CD4-positive, alpha-beta T cell (primary cell): ENCODE measurements around the gene PHLDB3. TPM values are rescaled to one million over a fixed set of nuclear protein-coding genes. Genes with fewer than 3 reads are reported as not detected.
A peak's percentile ranks its signal among the peaks of the same experiment; 100 is the strongest.

ENCODE experiments used
- ATAC-seq: fragments of 200-7000 bp; cut with Tn5 transposase; one replicate; pipeline ENCODE4 v1.10.0; 2022; ENCODE audit warnings: mild to moderate bottlenecking; ENCODE audit not compliant: poor library complexity
- CTCF ChIA-PET: fragments of 350-600 bp; sonication (Branson Sonifier 250); formaldehyde crosslinking; loops from one replicate; lab custom pipeline; 2021; ENCODE audit warnings: antibody characterized with exemption, inconsistent platforms; lab: Charles Lee
- POLR2A ChIA-PET: fragments of 350-600 bp; sonication (Branson Sonifier 250); formaldehyde crosslinking; loops from one replicate; lab custom pipeline; 2021; ENCODE audit warnings: antibody characterized with exemption, inconsistent platforms; lab: Charles Lee
- DNase-seq, 14 experiments: peaks; one replicate each; pipeline ENCODE4 v3.0.0-alpha.2; 2013 to 2020; ENCODE audit warnings: mixed read lengths in 2 of 14
- H3K27ac ChIP-seq, 2 donors: one replicate each; pipeline versions ENCODE4 v1.5.1 to v1.7.0; 2013; ENCODE audit warnings: low read length in 2 of 2, low read depth in 1 of 2, mild to moderate bottlenecking in 1 of 2
- H3K27me3 ChIP-seq, 2 experiments: 1 replicate in 1 of 2; 2 replicates in 1 of 2; pipeline versions ENCODE4 v1.6.1 to v1.7.0; 2013; ENCODE audit warnings: low read length in 2 of 2, control low read depth in 1 of 2, mild to moderate bottlenecking in 1 of 2, moderate library complexity in 1 of 2; ENCODE audit not compliant: insufficient read depth in 2 of 2, control insufficient read depth in 1 of 2
- H3K36me3 ChIP-seq: one replicate; pipeline ENCODE4 v1.6.1; 2013; ENCODE audit warnings: low read length, control low read depth; ENCODE audit not compliant: insufficient read depth
- H3K4me1 ChIP-seq: one replicate; pipeline ENCODE4 v1.6.1; 2013; ENCODE audit warnings: low read length, control low read depth; ENCODE audit not compliant: insufficient read depth
- H3K4me3 ChIP-seq: one replicate; pipeline ENCODE4 v1.5.1; 2013; ENCODE audit warnings: mild to moderate bottlenecking, low read length, moderate library complexity
- H3K9me3 ChIP-seq, 2 experiments: 1 replicate in 1 of 2; 2 replicates in 1 of 2; pipeline versions ENCODE4 v1.6.1 to v1.7.0; 2013; ENCODE audit warnings: low read length in 2 of 2, mild to moderate bottlenecking in 2 of 2, control low read depth in 1 of 2, moderate library complexity in 1 of 2; ENCODE audit not compliant: control insufficient read depth in 1 of 2, insufficient read depth in 1 of 2
- H3K27ac Mint-ChIP-seq: one replicate; pipeline ENCODE4 v1.8.0; 2020; ENCODE audit warnings: mixed read lengths
- H3K27me3 Mint-ChIP-seq: one replicate; pipeline ENCODE4 v1.8.0; 2021; ENCODE audit warnings: mixed read lengths
- H3K36me3 Mint-ChIP-seq: one replicate; pipeline ENCODE4 v1.8.0; 2021; ENCODE audit warnings: low read depth, mixed read lengths
- H3K4me1 Mint-ChIP-seq: one replicate; pipeline ENCODE4 v1.8.0; 2021; ENCODE audit warnings: low read depth, mixed read lengths
- H3K4me3 Mint-ChIP-seq: one replicate; pipeline ENCODE4 v1.8.0; 2020; ENCODE audit warnings: mild to moderate bottlenecking, mixed read lengths
- H3K9me3 Mint-ChIP-seq: one replicate; pipeline ENCODE4 v1.8.0; 2020; ENCODE audit warnings: mixed read lengths
- intact Hi-C, 2 experiments: fragments of 100-400 bp; cut with DNase I in 1 of 2; cut with micrococcal nuclease in 1 of 2; formaldehyde crosslinking; loops; one replicate each; pipeline versions ENCODE4 v1.15.1 to v1.9.0; 2023 to 2025; cut with DNase I, micrococcal nuclease
- total RNA-seq, 174 experiments: library from RNA in 2 of 174; stranded (reverse) in 2 of 174; gene quantifications; one replicate each; pipeline ENCODE4 v1.2.3 and lab custom pipeline; 2021 to 2026
- TF ChIP-seq, protein P1 (sequence below): fragments of 200-600 bp; IDR thresholded peaks from one replicate; pipeline ENCODE4 v1.8.0; 2022; ENCODE audit warnings: antibody characterized with exemption, mild to moderate bottlenecking

PHLDB3 gene
- total RNA-seq, 2 experiments from 2014 or later: 75.1 to 77.4 TPM

DNA sequence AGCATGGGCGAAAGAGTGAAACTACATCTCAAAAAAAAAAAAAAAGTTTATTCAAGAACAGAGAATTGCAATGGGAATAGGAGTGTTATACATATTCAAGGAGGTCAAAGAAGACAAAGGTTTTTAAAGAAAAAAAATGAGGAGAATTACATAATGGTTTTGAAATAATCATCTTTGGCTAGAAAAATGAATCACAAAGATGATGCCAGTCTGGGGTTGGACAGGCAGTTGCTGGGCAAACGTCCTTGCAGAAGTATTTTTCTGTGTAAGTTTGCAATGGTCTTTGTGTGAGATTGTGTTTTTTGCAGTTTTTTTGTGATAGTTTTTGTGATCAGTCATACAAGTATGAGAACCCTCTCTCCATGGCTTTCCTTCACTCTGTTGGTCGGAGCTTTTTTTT lies 62.8 kb downstream of the PHLDB3 start:
- peaks cover 63% of the 10 kb centered on the region for H3K4me1 Mint-ChIP-seq
- Histone ChIP-seq H3K27me3 (no peaks in the 10 kb centered on the region), H3K27ac (no peak overlapping the region), H3K36me3 (no peaks in the 10 kb centered on the region), H3K4me1 (peaks cover 44% of the 10 kb centered on the region), H3K4me3 (no peak overlapping the region), H3K9me3 (no peaks in the 10 kb centered on the region)
- intact Hi-C loops: no loop called here
- H3K27me3 Mint-ChIP-seq: no peaks in the 10 kb centered on the region
- ChIA-PET CTCF (interaction anchor here (1.7 to 2.7 kb wide), 2 partner anchors 9 to 78 kb away, joined by 5 to 11 read pairs; no protein-coding TSS in a partner anchor), POLR2A (interaction anchor here (0.5 to 1.7 kb wide), 3 partner anchors 9 to 243 kb away, joined by 3 to 4 read pairs (median 4); no protein-coding TSS in a partner anchor)
- peaks cover 4% of the 10 kb centered on the region for H3K9me3 Mint-ChIP-seq
- DNase-seq: no peak
- H3K36me3 Mint-ChIP-seq: no peaks in the 10 kb centered on the region
- peak overlapping the region; percentile 96 for H3K27ac Mint-ChIP-seq
- TF ChIP-seq, protein P1, sequence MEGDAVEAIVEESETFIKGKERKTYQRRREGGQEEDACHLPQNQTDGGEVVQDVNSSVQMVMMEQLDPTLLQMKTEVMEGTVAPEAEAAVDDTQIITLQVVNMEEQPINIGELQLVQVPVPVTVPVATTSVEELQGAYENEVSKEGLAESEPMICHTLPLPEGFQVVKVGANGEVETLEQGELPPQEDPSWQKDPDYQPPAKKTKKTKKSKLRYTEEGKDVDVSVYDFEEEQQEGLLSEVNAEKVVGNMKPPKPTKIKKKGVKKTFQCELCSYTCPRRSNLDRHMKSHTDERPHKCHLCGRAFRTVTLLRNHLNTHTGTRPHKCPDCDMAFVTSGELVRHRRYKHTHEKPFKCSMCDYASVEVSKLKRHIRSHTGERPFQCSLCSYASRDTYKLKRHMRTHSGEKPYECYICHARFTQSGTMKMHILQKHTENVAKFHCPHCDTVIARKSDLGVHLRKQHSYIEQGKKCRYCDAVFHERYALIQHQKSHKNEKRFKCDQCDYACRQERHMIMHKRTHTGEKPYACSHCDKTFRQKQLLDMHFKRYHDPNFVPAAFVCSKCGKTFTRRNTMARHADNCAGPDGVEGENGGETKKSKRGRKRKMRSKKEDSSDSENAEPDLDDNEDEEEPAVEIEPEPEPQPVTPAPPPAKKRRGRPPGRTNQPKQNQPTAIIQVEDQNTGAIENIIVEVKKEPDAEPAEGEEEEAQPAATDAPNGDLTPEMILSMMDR: no peak
- H3K4me3 Mint-ChIP-seq: no peak overlapping the region
- ATAC-seq: no peak

GRCh38 chr19:43439709-43440063 lies 64.9 kb downstream of the PHLDB3 start:
- Mint-ChIP-seq H3K4me1 (peaks cover 70% of the 10 kb centered on the region), H3K4me3 (no peak overlapping the region), H3K27me3 (no peaks in the 10 kb centered on the region), H3K27ac (peak overlapping the region; percentile 96), H3K36me3 (no peaks in the 10 kb centered on the region), H3K9me3 (peaks cover 4% of the 10 kb centered on the region)
- Histone ChIP-seq H3K9me3 (no peaks in the 10 kb centered on the region), H3K4me3 (no peak overlapping the region), H3K27me3 (no peaks in the 10 kb centered on the region), H3K36me3 (no peaks in the 10 kb centered on the region), H3K4me1 (peaks cover 43% of the 10 kb centered on the region), H3K27ac (peak overlapping the region in 1 of 2 donors; percentile 26)
- intact Hi-C loops: loop anchor here (1.0 to 10.0 kb wide), 2 partner anchors 29 to 365 kb away; partner anchors contain the start of gene LYPD5 (in 1 of the 2)
- ChIA-PET POLR2A (interaction anchor here (0.8 to 3.0 kb wide), 19 partner anchors 8 to 1238 kb away, joined by 3 to 69 read pairs (median 4); partner anchors contain the start of genes IRGQ, PHLDB3, ZNF575 and ZNF576), CTCF (interaction anchor here (1.0 to 1.9 kb wide), 6 partner anchors 24 to 155 kb away, joined by 3 to 10 read pairs (median 6); partner anchors contain the start of gene PHLDB3)
- DNase-seq (no peak), ATAC-seq (no peak)
- TF ChIP-seq, protein P1: no peak

DNA sequence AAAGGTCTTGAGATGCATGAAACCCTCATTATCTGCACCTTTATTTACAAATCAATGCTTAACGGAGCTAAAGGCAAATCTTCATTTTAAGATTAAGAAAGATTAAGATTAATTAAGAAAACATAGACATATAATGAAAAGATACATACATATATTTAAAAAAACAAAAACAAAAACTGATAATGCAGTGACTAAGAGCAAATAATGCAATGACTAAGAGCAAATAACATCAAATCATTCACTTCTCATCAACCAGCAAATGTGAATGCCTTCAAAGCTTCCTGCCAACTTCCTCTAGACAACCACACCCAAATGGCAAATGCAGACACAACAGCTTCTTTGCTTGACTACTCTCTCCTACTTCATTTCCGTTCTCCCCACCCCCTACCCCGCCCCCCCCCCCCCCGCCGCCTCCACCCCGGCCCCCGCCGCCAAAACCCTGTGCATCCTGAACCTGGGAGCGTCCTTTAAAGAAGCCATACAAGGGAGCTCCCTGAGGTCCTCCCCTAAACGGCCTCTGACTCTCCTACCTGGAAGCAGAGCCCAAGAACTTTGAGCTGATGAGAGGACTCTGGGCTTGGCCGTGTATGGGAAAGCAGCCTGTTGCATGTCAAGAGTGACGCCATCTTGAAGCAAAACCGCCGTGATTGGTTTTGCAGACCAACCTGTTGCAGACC lies 65.4 kb downstream of the PHLDB3 start:
- ChIA-PET CTCF (interaction anchor here (1.0 to 4.2 kb wide), 7 partner anchors 8 to 155 kb away, joined by 3 to 25 read pairs (median 6); partner anchors contain the start of gene PHLDB3), POLR2A (interaction anchor here (0.6 to 3.0 kb wide), 21 partner anchors 8 to 1237 kb away, joined by 3 to 69 read pairs (median 4); partner anchors contain the start of genes IRGQ, PHLDB3, ZNF575 and ZNF576)
- Histone ChIP-seq H3K27me3 (no peaks in the 10 kb centered on the region), H3K4me3 (no peak overlapping the region), H3K36me3 (no peaks in the 10 kb centered on the region), H3K4me1 (peaks cover 40% of the 10 kb centered on the region), H3K27ac (peak overlapping the region; percentile 74 to 90), H3K9me3 (no peaks in the 10 kb centered on the region)
- H3K36me3 Mint-ChIP-seq: no peaks in the 10 kb centered on the region
- peaks cover 67% of the 10 kb centered on the region for H3K4me1 Mint-ChIP-seq
- TF ChIP-seq, protein P1: no peak
- H3K27me3 Mint-ChIP-seq: no peaks in the 10 kb centered on the region
- ATAC-seq (peak; percentile 87), DNase-seq (peak; percentile 33 to 94 (median 46))
- H3K27ac Mint-ChIP-seq: peak overlapping the region; percentile 96
- intact Hi-C loops: loop anchor here (1.0 to 10.0 kb wide), 2 partner anchors 29 to 366 kb away; partner anchors contain the start of gene LYPD5 (in 1 of the 2)
- peak overlapping the region; percentile 76 for H3K4me3 Mint-ChIP-seq
- peaks cover 4% of the 10 kb centered on the region for H3K9me3 Mint-ChIP-seq
